ENCODE data around the gene SPAG17. TPM values are rescaled to one million over a fixed set of nuclear protein-coding genes. Genes with fewer than 3 reads are reported as not detected.

Gene SPAG17
- total RNA-seq, 2 donors from 2014 or later: 1.6 TPM; not detected in 1

- H3K36me3 ChIP-seq (replicated peaks in 1 of 2; ENCODE audit: insufficient read depth in 1 of 2, low read depth in 2 of 2): no peaks in the 10 kb centered on the region
- no peaks in the 10 kb centered on the region for H3K9me3 ChIP-seq
- no peak overlapping the region for H3K4me3 ChIP-seq
- H3K27me3 ChIP-seq: no peaks in the 10 kb centered on the region
- WGBS, 2 donors: 48 to 54% methylated on average over 3 of the region's 3 CpGs
- no peak for DNase-seq
- ATAC-seq: no peak
- no peaks in the 10 kb centered on the region for H3K4me1 ChIP-seq
- intact Hi-C loops (cut with DNase I): no loop called here
- H3K27ac ChIP-seq: no peak overlapping the region
- TF ChIP-seq POLR2A (IDR thresholded peaks at IDR 0.05): no peak
- no peak for TF ChIP-seq CTCF (IDR thresholded peaks at IDR 0.05)
Measured at GRCh38 chr1:118201524-118201923, 16.5 kb upstream of the SPAG17 start.

GRCh38 chr1:118200836-118201235, 15.8 kb upstream of the SPAG17 start:
- no peak for TF ChIP-seq POLR2A (IDR thresholded peaks at IDR 0.05)
- no peak for TF ChIP-seq CTCF (IDR thresholded peaks at IDR 0.05)
- no peaks in the 10 kb centered on the region for H3K27me3 ChIP-seq
- H3K9me3 ChIP-seq: no peaks in the 10 kb centered on the region
- no peaks in the 10 kb centered on the region for H3K4me1 ChIP-seq
- H3K27ac ChIP-seq: no peak overlapping the region
- H3K36me3 ChIP-seq (replicated peaks in 1 of 2; ENCODE audit: insufficient read depth in 1 of 2, low read depth in 2 of 2): no peaks in the 10 kb centered on the region
- ATAC-seq (no peak), DNase-seq (no peak)
- no peak overlapping the region for H3K4me3 ChIP-seq
- intact Hi-C loops (cut with DNase I): no loop called here
- 65 to 82% methylated on average over 1 of the region's 1 CpG for WGBS, 2 donors

- ATAC-seq (no peak), DNase-seq (no peak)
- H3K9me3 ChIP-seq: no peaks in the 10 kb centered on the region
- intact Hi-C loops (cut with DNase I): no loop called here
- H3K27me3 ChIP-seq: no peaks in the 10 kb centered on the region
- peaks cover 4% of the 10 kb centered on the region for H3K4me1 ChIP-seq
- WGBS, 2 donors: 73 to 77% methylated on average over 1 of the region's 1 CpG
- H3K36me3 ChIP-seq (replicated peaks in 1 of 2; ENCODE audit: insufficient read depth in 1 of 2, low read depth in 2 of 2): no peaks in the 10 kb centered on the region
- no peak overlapping the region for H3K4me3 ChIP-seq
- no peak overlapping the region for H3K27ac ChIP-seq
- no peak for TF ChIP-seq CTCF (IDR thresholded peaks at IDR 0.05)
- TF ChIP-seq POLR2A (IDR thresholded peaks at IDR 0.05): no peak
Measured at GRCh38 chr1:118190561-118190960, 5.5 kb upstream of the SPAG17 start.

- ATAC-seq (no peak), DNase-seq (no peak)
- intact Hi-C loops (cut with DNase I): no loop called here
- no peaks in the 10 kb centered on the region for H3K9me3 ChIP-seq
- WGBS, 2 donors: 33 to 75% methylated on average over 2 of the region's 2 CpGs
- no peaks in the 10 kb centered on the region for H3K27me3 ChIP-seq
- H3K4me3 ChIP-seq: no peak overlapping the region
- TF ChIP-seq CTCF (IDR thresholded peaks at IDR 0.05) (no peak), POLR2A (IDR thresholded peaks at IDR 0.05) (no peak)
- H3K4me1 ChIP-seq: peaks cover 14% of the 10 kb centered on the region
- no peaks in the 10 kb centered on the region for H3K36me3 ChIP-seq (replicated peaks in 1 of 2; ENCODE audit: insufficient read depth in 1 of 2, low read depth in 2 of 2)
- H3K27ac ChIP-seq: no peak overlapping the region
Measured at GRCh38 chr1:118189564-118189963, 4.5 kb upstream of the SPAG17 start.

GRCh38 chr1:118188411-118188810, 3.4 kb upstream of the SPAG17 start:
- H3K4me1 ChIP-seq: peaks cover 17% of the 10 kb centered on the region
- intact Hi-C loops (cut with DNase I): no loop called here
- H3K4me3 ChIP-seq: no peak overlapping the region
- 25 to 32% methylated on average over 1 of the region's 1 CpG for WGBS, 2 donors
- no peaks in the 10 kb centered on the region for H3K36me3 ChIP-seq (replicated peaks in 1 of 2; ENCODE audit: insufficient read depth in 1 of 2, low read depth in 2 of 2)
- no peaks in the 10 kb centered on the region for H3K9me3 ChIP-seq
- no peak overlapping the region for H3K27ac ChIP-seq
- H3K27me3 ChIP-seq: no peaks in the 10 kb centered on the region
- TF ChIP-seq CTCF (IDR thresholded peaks at IDR 0.05) (no peak), POLR2A (IDR thresholded peaks at IDR 0.05) (no peak)
- DNase-seq: no peak
- no peak for ATAC-seq

Data from body of pancreas (tissue), 4 donors.